DND-41 (cell line): ENCODE data around the gene ZNF165.
A peak's percentile ranks its signal among the peaks of the same experiment; 100 is the strongest.

ENCODE experiments used
- ATAC-seq: fragments of 200-7000 bp; cut with Tn5 transposase; 3 replicates; pipeline ENCODE4 v1.9.1; 2021; ENCODE audit warnings: low read depth; ENCODE audit not compliant: insufficient read depth
- DNase-seq: peaks from one replicate; pipeline ENCODE4 v3.0.0-alpha.2; 2020
- H2AFZ ChIP-seq: 2 replicates; pipeline ENCODE4 v1.6.0; 2012; ENCODE audit warnings: low read depth, low read length
- H3K27ac ChIP-seq: 2 replicates; pipeline ENCODE4 v1.5.1; 2012; ENCODE audit warnings: low read length, inconsistent platforms
- H3K27me3 ChIP-seq: fragments of 200-600 bp; sonication (generic); 2 replicates; pipeline ENCODE4 v1.6.0; 2012; ENCODE audit warnings: low read length, mild to moderate bottlenecking, inconsistent platforms; ENCODE audit not compliant: insufficient read depth, poor library complexity
- H3K36me3 ChIP-seq: 2 replicates; pipeline ENCODE4 v1.5.1; 2012; ENCODE audit warnings: low read length, inconsistent platforms; ENCODE audit not compliant: insufficient read depth
- H3K4me1 ChIP-seq: 2 replicates; pipeline ENCODE4 v1.5.1; 2012; ENCODE audit warnings: mild to moderate bottlenecking, low read length; ENCODE audit not compliant: insufficient read depth
- H3K4me2 ChIP-seq: 2 replicates; pipeline ENCODE4 v1.6.0; 2012; ENCODE audit warnings: mild to moderate bottlenecking, moderate library complexity, low read length, inconsistent platforms; ENCODE audit not compliant: insufficient read depth
- H3K4me3 ChIP-seq, 2 experiments: fragments of 200-600 bp in 1 of 2; shearing (Covaris generic) in 1 of 2; 2 replicates each; pipeline ENCODE4 v1.5.1; 2012 to 2016; ENCODE audit warnings: inconsistent platforms in 2 of 2, low read length in 2 of 2, mild to moderate bottlenecking in 2 of 2, low read depth in 1 of 2, moderate library complexity in 1 of 2
- H3K79me2 ChIP-seq: 2 replicates; pipeline ENCODE4 v1.6.0; 2012; ENCODE audit warnings: low read length, inconsistent platforms; ENCODE audit not compliant: insufficient read depth
- H3K9ac ChIP-seq: 2 replicates; pipeline ENCODE4 v1.6.0; 2012; ENCODE audit warnings: low read depth, mild to moderate bottlenecking, inconsistent platforms, low read length, moderate library complexity
- H3K9me3 ChIP-seq: 2 replicates; pipeline ENCODE4 v1.5.1; 2012; ENCODE audit warnings: low read length, moderate library complexity, mild to moderate bottlenecking, inconsistent platforms; ENCODE audit not compliant: insufficient read depth, severe bottlenecking
- H4K20me1 ChIP-seq: 2 replicates; pipeline ENCODE4 v1.6.0; 2012; ENCODE audit warnings: low read length; ENCODE audit not compliant: insufficient read depth
- EZH2 ChIP-seq: IDR thresholded peaks from 3 replicates; pipeline ENCODE4 v1.6.1; 2012; ENCODE audit warnings: borderline replicate concordance, low read depth, mild to moderate bottlenecking, moderate library complexity, low read length, inconsistent platforms; ENCODE audit not compliant: severe bottlenecking
- TF ChIP-seq, protein P1 (sequence below): IDR thresholded peaks from 2 replicates; pipeline ENCODE4 v1.5.1; 2012; ENCODE audit warnings: borderline replicate concordance, low read length, moderate library complexity, mild to moderate bottlenecking; ENCODE audit not compliant: poor library complexity, severe bottlenecking; ENCODE audit errors: extremely low read depth

ZNF165 gene

DNA sequence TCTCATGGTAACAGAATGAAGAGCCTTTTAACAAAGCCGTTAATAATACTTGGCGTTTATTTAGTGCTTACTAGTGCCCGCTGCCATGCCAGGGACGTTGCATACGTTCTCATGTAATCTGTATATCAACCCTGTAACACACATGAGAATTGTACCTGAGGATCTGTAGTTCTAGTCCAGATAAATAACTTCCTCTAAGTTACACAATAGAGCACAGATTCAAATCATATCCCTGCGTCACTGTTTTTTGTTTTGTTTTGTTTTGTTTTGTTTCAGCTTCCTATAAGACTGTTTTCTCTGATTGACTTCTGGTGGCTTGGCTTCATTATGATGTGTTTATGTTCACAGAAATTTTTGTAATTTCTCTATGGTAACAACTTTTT is 44.6 kb downstream of the ZNF165 start:
- peaks cover 66% of the 10 kb centered on the region for H3K36me3 ChIP-seq
- no peaks in the 10 kb centered on the region for H3K27me3 ChIP-seq
- H4K20me1 ChIP-seq, result peaks cover 57% of the 10 kb centered on the region; the same call in 1 of the 2 replicates
- no peak overlapping the region for H2AFZ ChIP-seq
- no peak overlapping the region for H3K4me3 ChIP-seq
- no peaks in the 10 kb centered on the region for H3K4me1 ChIP-seq
- H3K27ac ChIP-seq, result no peak overlapping the region
- ATAC-seq (no peak), DNase-seq (no peak)
- H3K4me2 ChIP-seq, result no peak overlapping the region
- TF ChIP-seq EZH2, result no peak
- TF ChIP-seq, protein P1, sequence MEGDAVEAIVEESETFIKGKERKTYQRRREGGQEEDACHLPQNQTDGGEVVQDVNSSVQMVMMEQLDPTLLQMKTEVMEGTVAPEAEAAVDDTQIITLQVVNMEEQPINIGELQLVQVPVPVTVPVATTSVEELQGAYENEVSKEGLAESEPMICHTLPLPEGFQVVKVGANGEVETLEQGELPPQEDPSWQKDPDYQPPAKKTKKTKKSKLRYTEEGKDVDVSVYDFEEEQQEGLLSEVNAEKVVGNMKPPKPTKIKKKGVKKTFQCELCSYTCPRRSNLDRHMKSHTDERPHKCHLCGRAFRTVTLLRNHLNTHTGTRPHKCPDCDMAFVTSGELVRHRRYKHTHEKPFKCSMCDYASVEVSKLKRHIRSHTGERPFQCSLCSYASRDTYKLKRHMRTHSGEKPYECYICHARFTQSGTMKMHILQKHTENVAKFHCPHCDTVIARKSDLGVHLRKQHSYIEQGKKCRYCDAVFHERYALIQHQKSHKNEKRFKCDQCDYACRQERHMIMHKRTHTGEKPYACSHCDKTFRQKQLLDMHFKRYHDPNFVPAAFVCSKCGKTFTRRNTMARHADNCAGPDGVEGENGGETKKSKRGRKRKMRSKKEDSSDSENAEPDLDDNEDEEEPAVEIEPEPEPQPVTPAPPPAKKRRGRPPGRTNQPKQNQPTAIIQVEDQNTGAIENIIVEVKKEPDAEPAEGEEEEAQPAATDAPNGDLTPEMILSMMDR, result no peak
- H3K79me2 ChIP-seq, result peaks cover 68% of the 10 kb centered on the region
- H3K9me3 ChIP-seq, result no peaks in the 10 kb centered on the region
- no peak overlapping the region for H3K9ac ChIP-seq

DNA sequence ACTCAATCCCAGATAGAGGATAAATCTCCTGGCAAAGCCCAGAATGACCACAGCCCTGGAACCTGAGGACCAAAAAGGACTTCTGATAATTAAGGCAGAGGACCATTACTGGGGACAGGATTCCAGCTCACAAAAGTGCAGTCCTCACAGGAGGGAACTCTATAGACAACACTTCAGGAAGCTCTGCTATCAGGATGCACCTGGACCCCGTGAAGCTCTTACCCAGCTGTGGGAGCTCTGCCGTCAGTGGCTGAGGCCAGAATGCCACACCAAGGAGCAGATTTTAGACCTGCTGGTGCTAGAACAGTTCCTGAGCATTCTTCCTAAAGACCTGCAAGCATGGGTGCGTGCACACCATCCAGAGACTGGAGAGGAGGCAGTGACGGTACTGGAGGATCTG is 45.0 kb downstream of the ZNF165 start:
- H3K79me2 ChIP-seq, result peaks cover 72% of the 10 kb centered on the region
- 0 out of 3 replicates have a peak, but pooled peaks have one; percentile 34 for ATAC-seq

DNA sequence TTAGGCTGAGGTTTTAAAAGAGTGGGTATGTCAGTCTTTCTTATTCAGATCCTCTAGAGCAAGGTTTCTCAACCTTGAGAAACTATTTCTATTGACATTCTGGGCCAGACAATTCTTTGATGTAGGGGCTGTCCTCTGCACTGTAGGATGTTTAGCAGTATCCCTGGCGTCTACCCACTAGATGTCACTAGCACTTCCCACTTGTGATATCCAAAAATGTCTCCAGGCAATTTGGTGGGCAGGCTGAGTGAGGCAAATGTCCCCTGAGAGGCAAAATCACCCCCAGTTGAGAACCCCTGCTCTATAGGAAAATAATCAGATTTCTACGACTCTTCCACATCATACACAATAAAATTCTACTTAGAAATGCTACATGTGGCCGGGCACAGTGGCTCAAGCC is 53.6 kb downstream of the ZNF165 start:
- H3K9me3 ChIP-seq, result no peaks in the 10 kb centered on the region
- TF ChIP-seq EZH2, result no peak
- TF ChIP-seq, protein P1, result peak; percentile 68
- peak; percentile 40 for DNase-seq
- H3K4me2 ChIP-seq, result peak overlapping the region; percentile 46
- no peak overlapping the region for H2AFZ ChIP-seq
- H3K4me1 ChIP-seq, result peaks cover 57% of the 10 kb centered on the region
- peaks cover 37% of the 10 kb centered on the region for H3K36me3 ChIP-seq
- 0 out of 3 replicates have a peak, but pooled peaks have one; percentile 21 for ATAC-seq
- no peak overlapping the region for H3K4me3 ChIP-seq
- peaks cover 97% of the 10 kb centered on the region for H3K79me2 ChIP-seq
- no peak overlapping the region for H3K27ac ChIP-seq
- H3K27me3 ChIP-seq, result no peaks in the 10 kb centered on the region
- H4K20me1 ChIP-seq, result peaks cover 28% of the 10 kb centered on the region; the same call in 1 of the 2 replicates
- no peak overlapping the region for H3K9ac ChIP-seq

More for the DNA sequence above, 45.0 kb downstream of the ZNF165 start:
- Histone ChIP-seq H4K20me1 (peaks cover 57% of the 10 kb centered on the region; the same call in 1 of the 2 replicates), H3K4me2 (no peak overlapping the region), H3K27me3 (no peaks in the 10 kb centered on the region), H3K27ac (no peak overlapping the region), H3K9me3 (no peaks in the 10 kb centered on the region), H3K9ac (no peak overlapping the region), H3K4me1 (no peaks in the 10 kb centered on the region), H3K4me3 (no peak overlapping the region), H3K36me3 (peaks cover 62% of the 10 kb centered on the region), H2AFZ (no peak overlapping the region)
- no peak for DNase-seq
- no peak for TF ChIP-seq EZH2
- TF ChIP-seq, protein P1, result no peak

DNA sequence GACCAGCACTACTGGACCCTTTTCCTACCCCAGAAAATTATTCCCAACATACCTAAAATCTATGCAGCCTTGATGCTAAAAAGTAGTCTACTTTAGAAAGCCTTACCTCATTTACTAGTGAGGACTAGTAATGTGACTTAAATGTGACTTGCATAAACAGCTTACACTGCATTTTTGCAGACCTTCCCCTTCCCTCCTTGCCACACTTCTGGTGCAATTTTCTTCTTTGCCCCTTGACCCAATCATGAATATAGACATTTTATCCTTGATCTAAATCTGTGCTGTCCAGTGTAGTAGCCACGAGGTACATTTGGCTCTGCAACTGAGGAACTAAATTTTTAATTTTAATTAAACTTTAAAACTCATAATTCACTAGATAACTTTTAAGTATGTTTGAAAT is 54.3 kb downstream of the ZNF165 start:
- Histone ChIP-seq H3K4me3 (no peak overlapping the region), H2AFZ (no peak overlapping the region), H3K79me2 (peaks cover 90% of the 10 kb centered on the region), H3K9ac (no peak overlapping the region), H3K27ac (no peak overlapping the region), H3K36me3 (peaks cover 30% of the 10 kb centered on the region), H3K27me3 (no peaks in the 10 kb centered on the region), H3K4me1 (peaks cover 62% of the 10 kb centered on the region), H3K9me3 (no peaks in the 10 kb centered on the region), H3K4me2 (peak overlapping the region; percentile 46), H4K20me1 (peaks cover 22% of the 10 kb centered on the region; the same call in 1 of the 2 replicates)
- TF ChIP-seq, protein P1, result no peak
- ATAC-seq, result no peak
- DNase-seq, result no peak
